RWPE1 (cell line): Measurements from ENCODE around the gene RNF4.
"Not testable (repeated sequence)": the region's sequence is repeated elsewhere in the genome, so short reads cannot be mapped to it uniquely, and the experiment has no call there.

Source experiments
- CTCF ChIA-PET: fragments of 350-600 bp; sonication (Branson Sonifier 250); formaldehyde crosslinking; extraction: SDS; loops from one replicate; lab custom pipeline; 2021; lab: Yijun Ruan, JAX
- POLR2A ChIA-PET: fragments of 400-600 bp; formaldehyde crosslinking; extraction: SDS; loops from one replicate; lab custom pipeline; 2020; ENCODE audit warnings: antibody characterized with exemption; ENCODE audit not compliant: low non-redundant PET; lab: Yijun Ruan, JAX
- DNase-seq: peaks from one replicate; pipeline ENCODE4 v3.0.0; 2012; ENCODE audit warnings: low spot score
- H3K27ac ChIP-seq: fragments of 450-650 bp; 2 replicates; pipeline ENCODE4 v1.5.1; 2017
- CTCF ChIP-seq: fragments of 450-650 bp; conservative IDR thresholded peaks from 2 replicates; pipeline ENCODE4 v1.5.1; 2017; ENCODE audit warnings: low read depth, mild to moderate bottlenecking

Gene RNF4

GRCh38 chr4:2465032-2465431 lies 3.9 kb upstream of the RNF4 start:
- H3K27ac ChIP-seq, result peak overlapping the region; percentile 15; the same call in 1 of the 2 replicates
- no peak for DNase-seq
- ChIA-PET POLR2A (no interaction called here), CTCF (no interaction called here)
- TF ChIP-seq CTCF, result no peak

GRCh38 chr4:2465544-2465943 lies 3.4 kb upstream of the RNF4 start:
- CTCF ChIA-PET, DNase-seq, H3K27ac ChIP-seq: not testable (repeated sequence)
- POLR2A ChIA-PET, result interaction anchor here (0.6 kb wide), 1 partner anchor 77 kb away, joined by 3 read pairs; no protein-coding TSS in a partner anchor

GRCh38 chr4:2469192-2469984 lies 482 bp downstream of the RNF4 start:
- peak; percentile 41 for DNase-seq
- TF ChIP-seq CTCF, result no peak
- H3K27ac ChIP-seq, result peak overlapping the region; percentile 90
- ChIA-PET POLR2A (interaction anchor here (0.6 kb wide), 1 partner anchor 112 kb away, joined by 3 read pairs; no protein-coding TSS in a partner anchor), CTCF (interaction anchor here (0.6 to 1.1 kb wide), 2 partner anchors 21 to 739 kb away, joined by 3 read pairs; no protein-coding TSS in a partner anchor)

GRCh38 chr4:2470791-2471190 lies 1.9 kb downstream of the RNF4 start:
- ChIA-PET POLR2A (no interaction called here), CTCF (interaction anchor here (0.8 to 1.1 kb wide), 2 partner anchors 19 to 97 kb away, joined by 3 read pairs; no protein-coding TSS in a partner anchor)
- DNase-seq, result no peak
- TF ChIP-seq CTCF, result no peak
- no peak overlapping the region for H3K27ac ChIP-seq

- POLR2A ChIA-PET, result no interaction called here
- H3K27ac ChIP-seq, result no peak overlapping the region
- CTCF ChIA-PET, result interaction anchor here (0.6 kb wide), 1 partner anchor 35 kb away, joined by 3 read pairs; no protein-coding TSS in a partner anchor
- DNase-seq, result no peak
- TF ChIP-seq CTCF, result no peak
These were observed 3.3 kb downstream of the RNF4 start for GRCh38 chr4:2472187-2472586.

- peak overlapping the region; percentile 25 for H3K27ac ChIP-seq
- ChIA-PET POLR2A (no interaction called here), CTCF (no interaction called here)
- DNase-seq, result no peak
- TF ChIP-seq CTCF, result no peak
These were observed 9.3 kb downstream of the RNF4 start for GRCh38 chr4:2478229-2478628.

GRCh38 chr4:2480649-2481048 lies 11.7 kb downstream of the RNF4 start:
- POLR2A ChIA-PET, result no interaction called here

More at GRCh38 chr4:2480649-2481048, 11.7 kb downstream of the RNF4 start:
- DNase-seq, result no peak
- CTCF ChIA-PET, result interaction anchor here (0.6 kb wide), 1 partner anchor 523 kb away, joined by 3 read pairs; no protein-coding TSS in a partner anchor
- no peak overlapping the region for H3K27ac ChIP-seq
- no peak for TF ChIP-seq CTCF
